HL-60/S4 treated with retinoic acid at 250 ng/mL for 4 days and 3 days (cell line): Measurements from ENCODE around the gene RNF220.
"Not testable (repeated sequence)": the region's sequence is repeated elsewhere in the genome, so short reads cannot be mapped to it uniquely, and the experiment has no call there.

Source experiments
- in situ Hi-C: fragments of 300-500 bp; cut with MboI; formaldehyde crosslinking; loops from 2 replicates; pipeline ENCODE4 v1.7.0; 2022; ENCODE audit warnings: low sequenced_read_pairs

RNF220 gene

DNA sequence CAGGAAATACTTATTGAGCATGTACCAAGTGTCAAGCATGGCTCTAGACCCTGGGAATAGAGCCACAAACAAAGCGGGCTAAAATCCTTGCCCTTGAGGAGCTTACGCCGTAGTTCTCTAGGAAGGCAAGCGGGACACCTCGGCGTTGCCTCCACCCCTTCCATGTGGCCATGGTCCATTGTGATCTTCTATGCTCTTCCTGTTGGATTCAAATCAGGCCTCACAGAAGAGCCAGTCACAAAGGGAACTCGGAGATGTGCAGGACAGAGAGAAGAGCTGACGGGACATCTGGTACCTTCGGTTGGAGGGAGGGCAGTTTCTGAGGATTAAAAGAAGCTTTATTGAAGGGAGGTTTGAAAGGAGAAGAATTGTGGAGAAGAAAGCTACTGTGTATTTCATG, 139.9 kb downstream of the RNF220 start:
- in situ Hi-C loops, result no loop called here

DNA sequence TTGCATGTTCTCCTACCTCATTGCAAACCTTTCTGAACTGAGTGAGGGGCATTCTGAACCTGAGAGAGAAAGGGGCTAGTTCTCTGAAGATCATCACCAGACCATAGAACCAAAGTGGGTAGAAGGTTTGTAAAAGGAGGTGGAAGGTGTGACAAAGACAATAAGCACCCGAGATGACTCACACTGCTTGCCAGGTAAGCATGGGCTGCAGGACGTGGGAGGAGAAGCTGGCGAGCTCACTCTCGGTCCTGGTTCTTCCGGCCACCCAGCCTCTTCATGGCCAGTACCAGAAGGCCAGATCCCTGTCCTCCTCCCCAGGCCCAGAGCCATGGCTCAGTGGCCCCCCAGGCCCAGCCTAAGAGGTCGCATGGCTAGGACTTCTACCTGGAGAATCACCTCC, 140.9 kb downstream of the RNF220 start:
- in situ Hi-C loops, result no loop called here

DNA sequence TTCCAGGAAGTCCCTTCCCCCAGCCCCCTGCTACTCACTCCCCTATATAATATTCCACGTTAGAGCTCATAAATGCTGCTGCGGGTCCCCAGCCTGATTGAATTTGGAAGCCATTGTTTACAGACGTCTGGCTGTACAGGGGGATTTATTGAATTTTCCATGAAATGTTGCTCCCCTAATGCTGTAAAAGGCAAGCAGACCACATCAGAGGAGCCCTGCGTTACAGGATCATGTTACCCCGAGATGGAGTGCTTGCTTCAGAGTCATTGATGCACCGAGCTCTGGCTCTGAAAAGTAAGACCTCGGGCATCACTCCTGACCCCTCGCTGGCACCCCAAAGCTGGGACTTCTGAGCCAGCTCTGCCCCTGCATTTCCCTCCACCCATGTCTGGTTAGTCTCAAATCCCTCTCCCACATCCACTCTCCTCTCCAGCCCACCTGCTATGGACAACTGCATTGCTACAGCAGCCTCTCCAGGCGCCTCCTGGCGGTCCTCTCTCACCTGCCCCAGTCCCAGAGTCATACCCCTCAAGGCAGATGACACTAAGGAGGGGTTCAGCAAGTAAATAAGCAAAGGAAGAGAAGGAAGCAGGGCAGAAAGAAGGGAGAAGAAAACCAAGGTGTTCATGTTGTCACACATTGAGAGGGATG, 141.5 kb downstream of the RNF220 start:
- in situ Hi-C loops, result no loop called here

DNA sequence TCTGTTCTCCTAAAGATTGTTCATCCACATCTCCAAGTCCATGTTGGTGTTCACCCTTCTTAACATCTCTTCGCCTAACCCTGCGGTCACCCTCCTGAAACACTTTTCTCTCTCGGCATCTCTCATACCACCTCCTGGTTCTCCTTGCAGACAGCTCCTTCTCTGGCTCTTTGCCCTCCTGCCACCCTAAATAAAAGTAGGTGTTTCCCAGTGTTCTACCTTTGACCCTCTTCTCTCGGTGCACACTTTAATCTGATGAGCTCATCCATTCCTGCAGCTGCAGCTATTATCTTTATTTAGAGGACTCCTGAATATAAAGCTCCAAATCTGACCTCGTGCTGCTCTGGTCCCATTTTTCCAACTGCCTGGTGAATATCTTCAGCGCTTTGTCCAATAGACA, 142.3 kb downstream of the RNF220 start:
- in situ Hi-C loops, result no loop called here

DNA sequence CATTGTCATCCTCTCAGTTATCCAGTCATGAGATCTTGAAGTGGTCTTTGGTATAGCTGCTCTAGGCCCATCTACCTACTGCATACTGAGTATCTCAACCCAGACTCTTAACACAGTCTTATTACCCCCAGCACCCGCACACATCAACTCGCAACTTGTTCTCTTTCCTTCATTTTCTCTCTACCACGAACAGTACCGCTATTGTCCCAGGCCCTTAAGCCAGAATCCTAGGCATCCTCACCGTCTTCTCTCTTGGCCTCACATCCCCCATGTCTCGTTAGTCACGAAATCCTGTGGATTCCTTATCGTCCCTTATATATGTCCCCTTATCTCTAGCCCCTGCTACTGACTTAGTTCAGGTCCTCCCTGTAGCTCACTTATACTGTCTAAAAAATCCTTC, 142.8 kb downstream of the RNF220 start:
- in situ Hi-C loops, result no loop called here

DNA sequence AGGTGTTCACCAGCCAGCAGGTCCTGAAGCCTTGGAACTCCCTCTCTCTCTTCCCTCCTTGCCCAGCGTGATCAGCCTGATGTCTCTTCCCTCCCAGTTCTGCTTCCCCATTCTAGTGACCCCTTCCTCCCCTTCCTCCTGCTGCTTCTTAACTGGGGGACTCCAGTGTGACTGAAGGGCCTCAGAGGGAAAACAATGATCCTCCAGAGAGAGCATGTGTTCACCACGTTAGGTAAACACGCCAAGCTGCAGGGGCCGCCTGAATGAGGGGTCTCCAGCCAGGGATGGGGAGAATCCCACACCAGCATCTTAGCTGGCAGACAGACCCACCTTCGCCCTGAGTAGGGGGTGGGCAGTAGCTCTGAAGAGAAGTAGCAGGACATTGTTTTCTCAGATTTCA, 144.5 kb downstream of the RNF220 start:
- in situ Hi-C loops, result no loop called here

DNA sequence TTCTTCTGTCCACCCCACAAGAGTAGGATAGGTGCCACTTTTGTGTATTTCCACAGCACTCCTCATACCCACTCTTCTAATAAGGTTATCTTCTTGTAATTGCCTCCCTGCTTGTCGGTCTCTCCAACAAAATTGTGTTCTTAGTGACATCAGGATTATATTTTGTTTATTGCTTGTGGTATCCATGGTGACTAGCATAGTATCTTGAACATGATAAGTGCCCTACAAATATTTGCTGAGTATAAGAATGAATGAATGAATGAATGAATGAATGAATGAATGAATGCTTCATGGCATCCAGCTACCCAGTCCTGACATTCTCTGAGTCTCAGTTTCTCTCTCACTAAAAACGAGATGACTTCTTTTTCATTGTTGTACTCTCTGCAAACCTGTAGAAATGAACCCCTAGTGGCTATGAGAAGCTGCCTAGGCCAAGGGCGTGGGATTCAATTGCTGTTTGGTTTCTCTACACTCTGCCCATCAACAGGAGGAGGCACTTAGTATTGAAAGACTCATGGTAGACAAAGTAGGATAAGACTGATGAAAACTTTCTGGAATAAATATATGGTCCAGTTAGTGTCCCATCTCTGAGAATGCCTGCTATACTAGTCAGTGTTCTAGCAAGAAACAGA, 148.2 kb downstream of the RNF220 start:
- in situ Hi-C loops, result no loop called here

DNA sequence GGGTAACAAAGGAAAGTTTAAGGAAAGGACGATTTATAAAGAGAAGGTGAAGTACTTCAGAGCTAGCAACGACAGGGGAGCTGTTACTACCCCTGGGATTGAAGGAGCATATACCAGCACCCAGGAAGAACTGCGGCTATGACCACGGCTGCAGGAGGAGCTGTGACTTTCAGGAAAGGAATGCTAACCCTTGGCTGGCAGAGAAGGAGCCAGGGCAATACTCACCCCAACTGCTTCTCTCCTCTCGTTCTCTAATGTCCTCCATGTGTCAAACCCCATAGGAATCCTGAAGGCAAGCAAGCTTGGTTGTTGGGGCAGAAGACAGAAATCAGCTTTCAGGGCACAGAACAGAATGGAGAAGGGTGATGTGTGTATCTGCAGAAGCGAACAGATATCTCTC, 148.7 kb downstream of the RNF220 start:
- in situ Hi-C loops, result no loop called here

DNA sequence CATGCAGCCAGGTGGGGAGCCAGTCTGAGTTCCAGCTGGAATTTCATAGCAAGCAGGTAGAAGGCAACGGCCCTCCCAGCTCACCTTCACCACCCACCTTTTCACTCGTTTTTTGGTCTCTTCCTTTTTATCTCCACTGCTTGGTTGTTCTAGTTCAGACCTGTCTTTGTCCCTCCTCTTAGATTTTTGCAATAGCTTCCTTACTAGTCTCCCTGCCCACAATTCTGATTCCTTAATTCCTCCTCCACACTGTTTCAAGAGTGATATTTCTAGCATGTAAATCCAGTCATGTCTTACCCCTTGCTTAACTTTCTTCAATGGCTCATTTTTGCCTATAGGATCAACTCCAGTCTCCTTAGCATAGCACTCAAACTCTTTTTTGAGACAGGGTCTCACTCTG, 149.7 kb downstream of the RNF220 start:
- in situ Hi-C loops, result no loop called here

DNA sequence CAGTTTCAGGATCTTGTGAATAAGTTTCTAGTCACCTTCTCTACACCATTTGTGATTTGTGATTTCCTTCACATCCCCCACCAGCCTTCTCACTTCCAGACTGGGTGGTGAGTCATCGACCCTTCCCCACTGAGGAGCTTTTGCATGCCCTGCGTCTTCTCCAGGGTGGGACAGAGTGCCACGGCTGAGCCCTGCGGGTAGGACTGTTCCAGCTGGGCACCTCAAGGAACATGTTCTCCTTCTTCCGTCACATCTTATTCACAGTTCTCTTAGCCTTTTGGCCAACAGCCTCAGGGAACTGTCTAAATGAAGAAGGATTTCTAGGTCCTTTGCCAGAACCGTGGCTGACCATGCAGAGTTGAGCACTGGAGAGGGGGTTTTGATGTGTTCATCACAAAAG, 152.7 kb downstream of the RNF220 start:
- in situ Hi-C loops, result no loop called here

DNA sequence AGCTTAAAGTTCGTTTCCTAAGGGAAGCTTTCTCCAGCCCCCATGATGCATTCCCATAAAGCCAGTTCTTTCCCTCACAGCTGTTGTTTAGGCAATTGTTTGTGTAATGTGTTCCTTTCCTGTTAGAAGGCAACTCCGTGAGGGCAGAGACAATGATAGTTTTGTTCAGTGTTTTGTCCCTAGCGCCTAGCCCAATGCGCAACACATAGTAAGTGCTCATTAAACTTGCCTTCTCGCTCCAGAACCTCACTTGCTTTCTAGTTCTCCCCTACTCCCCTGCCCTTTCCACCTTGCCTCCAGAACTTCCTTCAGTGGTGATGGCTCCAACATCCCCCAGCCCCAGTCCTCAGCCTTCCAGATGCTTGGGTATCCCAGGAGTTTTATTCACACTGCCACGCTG, 153.8 kb downstream of the RNF220 start:
- in situ Hi-C loops, result no loop called here

DNA sequence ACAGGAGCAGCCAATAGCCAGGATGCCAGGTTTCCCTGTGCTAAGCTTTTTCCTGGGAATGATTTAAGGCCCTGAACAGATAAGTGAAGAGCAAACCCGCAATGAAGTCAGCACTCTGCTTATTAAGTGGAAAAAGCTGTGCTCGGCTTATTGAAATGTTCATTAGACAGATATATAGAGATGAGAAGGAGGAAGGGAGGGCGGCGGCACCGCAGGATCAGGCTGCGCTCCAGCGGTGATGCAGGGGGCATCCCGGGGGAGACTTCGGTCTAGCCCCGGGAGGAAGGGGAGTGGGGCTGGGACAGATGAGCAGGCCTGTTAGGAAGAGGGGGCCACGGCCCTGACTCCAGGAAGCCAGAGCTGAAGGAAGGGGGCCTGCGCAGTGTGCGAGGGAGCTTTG, 154.3 kb downstream of the RNF220 start:
- in situ Hi-C loops, result no loop called here

DNA sequence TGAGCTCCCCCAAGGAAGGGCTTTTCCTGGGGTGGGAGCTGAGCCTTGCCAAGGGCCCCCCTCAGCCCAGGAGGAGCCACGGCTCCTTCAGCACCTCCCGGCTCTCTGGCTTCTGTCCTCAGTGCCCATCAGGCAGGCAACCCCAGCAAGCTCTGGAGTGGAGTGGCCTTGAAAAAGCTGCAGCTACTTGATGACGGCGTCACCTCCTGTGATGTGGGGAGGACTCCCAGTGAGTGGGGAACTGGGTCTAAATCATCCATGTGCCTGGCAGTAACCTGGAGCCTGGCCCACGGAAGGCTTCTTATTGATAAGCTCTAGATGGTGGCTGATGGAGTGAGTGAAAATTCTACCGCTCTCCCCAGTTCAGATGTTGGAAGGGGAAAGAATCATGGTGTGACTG, 154.9 kb downstream of the RNF220 start:
- in situ Hi-C loops, result no loop called here

DNA sequence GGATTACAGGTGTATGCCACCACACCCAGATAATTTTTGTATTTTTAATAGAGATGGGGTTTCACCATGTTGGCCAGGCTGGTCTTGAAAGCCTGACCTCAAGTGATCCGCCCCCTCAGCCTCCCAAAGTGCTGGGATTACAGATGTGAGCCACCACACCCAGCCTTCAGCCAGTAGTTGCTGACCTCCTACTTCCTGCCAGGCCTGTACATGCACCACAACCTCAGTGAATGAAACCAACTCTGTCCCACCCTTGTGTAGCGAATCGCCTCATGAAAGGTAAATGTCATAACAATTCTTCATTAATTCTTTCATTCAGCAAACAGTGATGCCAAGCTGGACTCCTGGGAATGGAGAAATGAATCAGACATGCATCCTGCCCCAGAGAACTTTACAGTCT, 155.6 kb downstream of the RNF220 start:
- in situ Hi-C loops, result not testable (repeated sequence)

DNA sequence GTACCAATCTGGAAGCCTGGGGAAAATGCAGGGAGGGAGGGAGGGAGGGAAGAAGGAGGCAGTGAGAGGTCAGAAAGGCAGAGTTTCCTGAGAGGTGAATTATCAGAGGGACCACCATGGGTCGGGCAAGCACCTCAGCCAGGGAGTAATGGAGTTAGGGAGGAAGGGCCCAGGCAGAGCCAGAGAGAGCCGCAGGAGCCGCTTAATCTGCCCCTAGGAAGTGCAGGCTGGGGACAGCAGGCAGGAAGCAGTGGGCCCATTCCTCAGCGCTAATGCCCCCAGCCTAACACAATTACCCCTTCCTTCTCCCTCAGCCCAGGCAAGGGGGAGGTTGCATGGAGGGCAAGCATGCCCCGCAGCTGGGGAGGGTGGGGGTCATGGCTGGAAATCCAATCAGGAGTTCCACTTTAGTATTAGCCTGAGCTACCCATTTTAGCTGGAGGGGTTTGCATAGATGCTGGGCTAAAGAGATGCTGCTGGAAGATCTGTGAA, 160.2 kb downstream of the RNF220 start:
- in situ Hi-C loops, result no loop called here

DNA sequence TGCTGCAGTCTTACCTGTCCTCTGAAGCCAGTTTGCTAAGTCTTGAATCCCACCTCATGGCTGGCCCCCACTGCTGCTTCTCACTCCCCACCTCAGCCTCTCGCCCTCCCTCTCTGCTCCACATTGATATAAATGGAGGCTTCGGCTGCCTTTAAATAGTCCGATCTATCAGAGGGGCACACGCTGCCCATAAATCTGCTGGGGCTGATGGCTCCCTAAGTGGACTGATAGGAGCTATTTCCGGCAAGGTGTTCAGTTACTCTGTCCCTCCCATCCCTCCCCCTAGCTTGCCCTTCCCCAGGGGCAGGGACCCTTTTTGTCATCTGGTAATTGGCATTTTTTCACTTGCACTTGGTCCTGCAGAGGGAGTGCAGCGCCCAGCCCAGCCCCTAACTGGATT, 160.8 kb downstream of the RNF220 start:
- in situ Hi-C loops, result no loop called here

DNA sequence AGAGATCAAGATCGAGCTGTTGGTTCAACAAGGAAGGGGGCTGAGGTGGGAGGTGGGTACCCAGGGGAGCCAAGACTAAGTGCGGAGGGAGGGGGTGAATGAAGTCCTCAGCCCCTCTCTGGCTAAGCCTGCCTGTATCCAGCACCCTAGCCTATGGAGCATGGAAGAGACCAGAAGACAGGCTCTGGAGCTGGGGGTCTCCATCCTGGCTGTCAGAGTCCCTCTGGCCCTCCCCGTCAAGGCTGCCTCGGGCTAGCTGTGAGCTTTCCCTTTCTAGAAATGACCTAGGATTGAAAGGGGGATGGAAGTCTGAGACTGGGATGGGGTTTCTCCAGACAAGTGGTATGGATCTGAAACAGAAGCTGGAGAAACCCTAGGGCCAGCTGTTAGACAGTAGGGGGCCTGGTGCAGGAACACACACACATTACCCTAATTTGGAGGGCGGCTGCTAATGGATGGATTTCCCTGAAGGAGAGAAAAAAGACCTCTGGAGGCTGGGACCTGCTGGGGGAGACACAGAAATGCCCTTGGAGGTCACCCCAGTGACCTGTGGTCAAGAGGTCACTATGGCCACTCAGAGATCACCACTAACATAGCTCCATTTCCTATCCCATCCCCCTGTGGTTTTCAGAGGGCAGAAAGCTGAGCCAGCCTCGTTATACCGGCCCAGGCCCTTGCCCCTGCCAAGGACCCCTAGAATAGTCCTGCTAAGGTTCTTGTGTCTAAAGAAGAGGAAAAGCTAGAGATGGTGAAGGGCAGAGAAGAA, 161.4 kb downstream of the RNF220 start:
- in situ Hi-C loops, result no loop called here

DNA sequence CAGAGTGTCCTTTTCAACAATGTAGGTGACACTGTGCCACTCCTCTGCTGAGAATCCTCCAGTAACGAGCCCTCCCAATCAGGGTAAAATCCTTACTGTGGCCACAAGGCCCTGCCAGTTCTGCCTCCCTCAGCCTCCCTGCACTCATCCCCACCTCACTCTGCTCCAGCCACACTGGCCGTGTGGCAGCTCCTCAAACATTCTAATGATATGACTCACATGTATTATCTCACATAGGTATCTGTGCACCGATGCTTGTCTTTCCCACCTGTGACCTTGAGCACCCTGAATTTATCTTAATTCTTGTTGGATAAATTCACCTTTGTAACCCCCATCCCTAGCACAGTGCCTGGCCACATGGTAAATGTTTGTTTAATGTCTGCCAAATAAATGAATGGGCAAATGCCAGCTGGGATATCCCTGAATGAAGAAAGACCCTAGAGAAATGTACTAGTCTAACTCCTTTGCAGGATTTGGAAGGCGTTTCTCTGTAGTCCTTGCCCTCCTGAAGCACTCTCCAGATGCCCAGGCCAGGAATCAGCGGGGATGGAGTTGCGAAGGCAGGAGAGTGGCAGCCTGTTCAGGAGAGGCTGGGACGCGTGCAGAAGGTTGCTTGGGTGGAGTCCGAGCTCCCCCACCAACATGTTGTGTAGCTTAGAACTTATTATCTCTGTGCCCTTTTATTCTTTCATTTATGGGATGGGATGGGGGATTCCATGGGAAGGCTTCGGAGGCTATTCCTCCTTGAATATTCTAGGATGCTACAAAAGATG, 163.3 kb downstream of the RNF220 start:
- in situ Hi-C loops, result no loop called here

DNA sequence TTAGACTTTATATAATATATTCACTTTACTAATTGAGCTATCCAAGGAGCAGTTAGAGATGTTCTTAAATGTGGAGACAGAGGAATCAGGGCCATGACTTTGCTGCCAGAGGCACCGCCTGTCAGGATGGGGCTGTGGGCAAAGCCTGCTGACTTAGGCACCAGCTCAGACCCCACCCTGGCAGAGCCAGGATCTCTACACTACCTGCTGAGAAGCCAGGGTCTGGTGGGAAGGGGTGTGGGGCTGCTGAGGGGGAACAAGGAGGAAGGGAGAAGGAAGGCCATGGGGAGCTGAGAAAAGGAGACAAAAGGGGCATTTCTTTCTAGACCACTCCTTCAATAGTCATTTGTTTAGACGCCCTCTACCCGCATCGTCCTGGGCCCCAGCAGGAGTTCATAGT, 164.4 kb downstream of the RNF220 start:
- in situ Hi-C loops, result no loop called here

DNA sequence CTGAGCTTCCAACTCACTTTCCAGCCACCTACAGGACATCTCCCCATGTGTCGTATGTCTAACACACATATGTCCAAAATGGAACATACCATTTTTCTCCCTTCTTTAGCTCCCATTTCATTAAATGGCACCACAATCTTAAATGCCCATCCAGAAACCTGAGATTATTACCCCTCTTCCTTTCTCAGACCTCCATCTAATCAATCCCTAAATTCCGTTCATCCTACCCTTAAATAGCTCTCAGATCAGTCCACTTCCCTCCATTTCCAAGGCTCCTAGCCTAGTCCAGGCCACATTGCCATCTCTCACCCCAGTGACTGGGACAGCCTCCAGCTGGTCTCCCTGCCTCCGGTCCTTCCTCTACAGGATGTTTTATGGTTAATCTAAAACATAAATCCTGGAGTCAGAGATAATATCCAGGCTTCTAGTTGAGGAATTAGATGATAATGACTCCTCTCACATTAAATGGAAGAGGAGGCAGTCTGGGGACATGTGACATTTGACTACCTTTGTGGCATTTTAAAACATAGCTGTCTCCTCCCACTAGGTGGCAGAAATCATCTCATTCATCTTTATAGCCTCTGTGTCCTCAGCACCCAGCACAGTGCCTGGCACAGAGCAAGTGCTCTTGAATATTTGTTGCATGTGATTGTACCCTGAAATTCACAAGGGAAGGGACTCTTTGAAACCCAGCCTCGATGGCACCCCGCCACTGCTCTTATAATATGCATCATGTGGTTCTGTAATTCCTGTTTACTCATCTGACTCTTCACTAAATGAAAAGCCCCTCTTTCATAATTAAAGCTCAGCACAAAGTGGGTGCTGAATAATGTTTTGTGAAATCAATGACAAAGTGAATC, 166.9 kb downstream of the RNF220 start:
- in situ Hi-C loops, result no loop called here

DNA sequence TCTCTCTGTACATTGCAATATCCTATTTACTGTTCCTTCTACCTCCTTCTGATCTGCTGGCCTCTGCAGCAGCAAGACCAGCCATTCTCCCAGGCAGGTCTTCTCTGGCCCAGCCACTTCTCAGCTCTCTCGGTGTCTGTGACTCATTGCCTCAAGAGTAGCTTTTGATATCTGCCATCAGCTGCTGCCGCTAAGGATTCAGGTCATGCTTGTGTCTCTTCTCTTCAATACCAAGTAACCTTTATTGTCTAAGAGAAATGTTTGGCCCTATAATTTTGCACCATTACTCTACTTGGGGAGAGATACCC, 167.5 kb downstream of the RNF220 start:
- in situ Hi-C loops, result no loop called here
